ENCODE data around the gene FA2H.

FA2H gene

DNA sequence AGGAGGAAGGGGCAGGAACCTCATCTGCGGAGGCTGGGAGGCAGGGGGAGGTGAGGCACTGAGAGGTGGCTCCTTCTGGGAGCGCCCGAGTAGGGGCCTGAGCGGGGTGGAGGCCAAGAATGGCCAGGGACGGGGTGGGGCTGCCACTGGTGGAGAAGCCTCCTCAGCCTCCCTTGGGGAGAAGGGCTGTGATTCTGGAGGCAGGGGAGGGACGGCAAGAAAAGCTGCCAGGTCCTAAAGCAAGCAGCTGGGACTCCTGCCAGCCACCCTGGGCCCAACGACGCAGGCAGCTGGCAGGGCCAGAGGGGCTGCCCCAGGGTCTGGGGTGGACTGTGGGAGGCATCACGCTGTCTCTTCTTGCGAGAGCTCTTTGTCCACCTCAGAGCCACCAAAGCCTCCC lies 61.3 kb downstream of the FA2H start:
- peaks cover 10% of the 10 kb centered on the region for H3K4me1 ChIP-seq (ENCODE audit: control insufficient read depth, insufficient read depth, low read length)
- no peak overlapping the region for H3K4me3 ChIP-seq (ENCODE audit: low read length)
- H3K9ac ChIP-seq (ENCODE audit: low read length): no peak overlapping the region
- H3K36me3 ChIP-seq (ENCODE audit: control insufficient read depth, insufficient read depth, low read length): peaks cover 4% of the 10 kb centered on the region
- no peaks in the 10 kb centered on the region for H3K27me3 ChIP-seq (ENCODE audit: control insufficient read depth, insufficient read depth, low read length)
- no peaks in the 10 kb centered on the region for H3K9me3 ChIP-seq (ENCODE audit: control insufficient read depth, low read length)

DNA sequence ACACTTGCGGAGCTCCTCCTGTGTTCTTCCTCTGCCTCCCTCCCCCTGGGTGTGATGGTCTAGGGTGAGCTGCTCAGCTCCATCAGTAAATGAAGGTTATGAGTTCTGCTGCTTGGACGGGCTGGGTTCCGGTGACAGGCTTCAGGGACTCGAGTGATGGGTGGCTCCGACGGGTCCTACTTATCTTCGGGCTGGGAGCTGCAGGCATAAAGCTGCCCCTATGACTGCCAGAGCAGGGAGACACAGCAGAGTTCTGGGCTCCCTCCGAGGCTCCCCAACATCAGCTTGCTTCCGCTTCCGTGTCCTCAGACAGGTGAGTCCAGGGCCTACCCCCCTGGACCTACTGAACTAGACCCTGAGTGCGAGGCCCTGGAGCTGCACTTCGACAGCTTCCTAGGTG lies 62.7 kb downstream of the FA2H start:
- Histone ChIP-seq H3K27me3 (ENCODE audit: control insufficient read depth, insufficient read depth, low read length) (no peaks in the 10 kb centered on the region), H3K9me3 (ENCODE audit: control insufficient read depth, low read length) (no peaks in the 10 kb centered on the region), H3K9ac (ENCODE audit: low read length) (no peak overlapping the region), H3K36me3 (ENCODE audit: control insufficient read depth, insufficient read depth, low read length) (peaks cover 4% of the 10 kb centered on the region), H3K4me3 (ENCODE audit: low read length) (no peak overlapping the region), H3K4me1 (ENCODE audit: control insufficient read depth, insufficient read depth, low read length) (peaks cover 10% of the 10 kb centered on the region)

DNA sequence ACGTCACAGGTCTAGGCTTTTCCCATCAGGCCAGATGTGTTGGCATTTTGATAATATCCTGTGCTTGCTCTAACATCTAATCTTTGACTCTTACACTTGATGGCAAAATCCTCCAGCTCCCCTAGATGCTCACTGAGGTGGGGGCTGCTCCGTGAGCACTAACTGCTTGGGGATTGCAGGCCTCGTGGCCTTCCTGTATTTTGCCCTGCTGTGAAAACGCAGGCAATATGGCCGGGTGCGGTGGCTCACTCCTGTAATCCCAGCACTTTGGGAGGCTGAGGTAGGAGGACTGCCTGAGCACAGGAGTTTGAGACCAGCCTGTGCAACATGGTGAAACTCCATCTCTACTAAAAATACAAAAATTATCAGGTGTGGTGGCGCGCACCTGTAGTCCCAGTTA lies 64.2 kb downstream of the FA2H start:
- Histone ChIP-seq H3K9me3 (ENCODE audit: control insufficient read depth, low read length) (no peaks in the 10 kb centered on the region), H3K9ac (ENCODE audit: low read length) (no peak overlapping the region), H3K4me3 (ENCODE audit: low read length) (no peak overlapping the region)

DNA sequence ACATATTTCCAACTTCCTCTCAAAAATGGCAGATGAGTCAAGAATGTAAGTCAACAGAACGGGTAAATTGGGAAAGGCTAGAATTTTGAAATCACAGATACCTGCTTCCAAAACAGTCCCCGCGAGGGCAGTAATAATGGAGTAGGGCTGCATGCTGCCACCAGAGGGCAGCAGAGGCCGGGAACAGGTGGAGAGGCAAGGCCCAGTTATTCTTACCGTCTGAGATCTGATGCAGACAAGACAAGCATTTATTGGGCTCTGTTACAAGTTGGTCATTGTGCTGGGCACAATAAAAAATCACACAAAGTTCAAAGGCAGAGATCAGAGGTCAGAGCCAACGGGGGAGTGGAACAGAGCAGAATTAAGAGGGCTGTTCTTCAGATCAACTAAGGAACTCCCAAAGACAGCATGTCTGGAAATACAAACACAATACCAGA lies 65.2 kb downstream of the FA2H start:
- H3K9me3 ChIP-seq (ENCODE audit: control insufficient read depth, low read length): no peaks in the 10 kb centered on the region
- no peaks in the 10 kb centered on the region for H3K27me3 ChIP-seq (ENCODE audit: control insufficient read depth, insufficient read depth, low read length)
- H3K36me3 ChIP-seq (ENCODE audit: control insufficient read depth, insufficient read depth, low read length): no peaks in the 10 kb centered on the region
- H3K9ac ChIP-seq (ENCODE audit: low read length): no peak overlapping the region
- H3K4me1 ChIP-seq (ENCODE audit: control insufficient read depth, insufficient read depth, low read length): peaks cover 10% of the 10 kb centered on the region
- H3K4me3 ChIP-seq (ENCODE audit: low read length): no peak overlapping the region

More for the DNA sequence above, 64.2 kb downstream of the FA2H start:
- Histone ChIP-seq H3K4me1 (ENCODE audit: control insufficient read depth, insufficient read depth, low read length) (peaks cover 10% of the 10 kb centered on the region), H3K36me3 (ENCODE audit: control insufficient read depth, insufficient read depth, low read length) (no peaks in the 10 kb centered on the region), H3K27me3 (ENCODE audit: control insufficient read depth, insufficient read depth, low read length) (no peaks in the 10 kb centered on the region)

DNA sequence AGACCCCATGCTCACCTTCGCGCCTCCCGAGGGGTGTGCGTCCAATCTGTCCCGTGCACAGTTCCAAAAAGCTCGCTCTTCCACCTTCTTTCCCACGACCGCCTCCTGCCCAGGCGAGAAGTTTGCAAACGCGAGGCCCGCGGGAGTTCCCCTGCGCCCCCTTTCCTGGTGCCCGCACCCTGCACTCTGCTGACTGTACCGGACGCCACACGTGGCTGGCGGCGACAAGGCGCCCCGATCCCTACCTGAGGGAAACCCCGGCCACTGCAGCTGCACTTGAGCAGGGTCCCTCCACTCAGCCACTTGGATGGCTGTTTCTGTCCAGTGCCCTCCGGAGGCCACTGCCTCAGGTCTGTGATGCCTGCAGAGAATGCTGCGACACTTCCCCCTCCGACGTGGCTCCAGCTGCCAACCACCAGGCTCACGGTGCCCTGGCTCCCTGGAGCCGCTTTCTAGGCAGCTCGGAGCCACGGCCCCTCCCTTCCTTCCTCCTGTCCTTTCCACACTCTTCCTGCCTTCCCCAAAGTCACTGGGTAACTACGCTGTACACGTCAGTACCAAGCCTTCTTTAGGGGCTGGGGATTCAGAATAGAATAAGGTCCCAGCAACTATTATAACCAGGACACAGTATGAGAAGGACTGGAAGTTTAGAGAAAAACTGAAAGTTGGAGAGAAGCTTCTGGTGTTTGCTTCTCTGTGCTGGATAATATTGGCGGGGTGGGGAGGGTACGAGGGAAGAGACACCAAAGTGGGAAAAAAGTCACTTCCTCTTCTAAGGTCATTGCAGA lies 74.0 kb downstream of the FA2H start, which contains the start of gene MLKL:
TSS of gene MLKL (minus strand) at position 425 of the 788 bp plus-strand sequence. CDS start 5,105 bp downstream, outside the sequence.
- Histone ChIP-seq H3K36me3 (ENCODE audit: control insufficient read depth, insufficient read depth, low read length) (no peaks in the 10 kb centered on the region), H3K9ac (ENCODE audit: low read length) (peak within 1 kb of the TSS; percentile 70), H3K27me3 (ENCODE audit: control insufficient read depth, insufficient read depth, low read length) (no peaks in the 10 kb centered on the region), H3K4me1 (ENCODE audit: control insufficient read depth, insufficient read depth, low read length) (peaks cover 12% of the 10 kb centered on the region), H3K9me3 (ENCODE audit: control insufficient read depth, low read length) (no peaks in the 10 kb centered on the region), H3K4me3 (ENCODE audit: low read length) (peak within 1 kb of the TSS; percentile 59)

DNA sequence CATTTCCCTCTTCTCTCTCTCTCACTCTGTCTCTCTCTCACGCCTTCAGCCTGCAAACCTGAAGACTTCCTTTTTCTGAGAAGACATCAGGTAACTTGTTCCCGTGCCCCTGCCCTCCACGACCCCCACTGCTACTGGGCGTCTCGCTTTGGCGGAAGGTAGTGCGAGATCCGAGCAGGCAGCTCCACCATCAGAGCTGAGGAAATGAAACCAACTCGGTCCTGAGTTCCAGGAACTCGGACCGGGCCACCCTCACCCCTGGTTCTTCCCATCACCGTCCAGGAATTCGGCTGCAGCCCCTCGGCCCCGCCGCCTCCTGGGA lies 74.5 kb downstream of the FA2H start:
- Histone ChIP-seq H3K9me3 (ENCODE audit: control insufficient read depth, low read length) (no peaks in the 10 kb centered on the region), H3K9ac (ENCODE audit: low read length) (peak overlapping the region; percentile 70), H3K27me3 (ENCODE audit: control insufficient read depth, insufficient read depth, low read length) (no peaks in the 10 kb centered on the region), H3K4me3 (ENCODE audit: low read length) (peak overlapping the region; percentile 59), H3K36me3 (ENCODE audit: control insufficient read depth, insufficient read depth, low read length) (no peaks in the 10 kb centered on the region), H3K4me1 (ENCODE audit: control insufficient read depth, insufficient read depth, low read length) (peaks cover 12% of the 10 kb centered on the region)

DNA sequence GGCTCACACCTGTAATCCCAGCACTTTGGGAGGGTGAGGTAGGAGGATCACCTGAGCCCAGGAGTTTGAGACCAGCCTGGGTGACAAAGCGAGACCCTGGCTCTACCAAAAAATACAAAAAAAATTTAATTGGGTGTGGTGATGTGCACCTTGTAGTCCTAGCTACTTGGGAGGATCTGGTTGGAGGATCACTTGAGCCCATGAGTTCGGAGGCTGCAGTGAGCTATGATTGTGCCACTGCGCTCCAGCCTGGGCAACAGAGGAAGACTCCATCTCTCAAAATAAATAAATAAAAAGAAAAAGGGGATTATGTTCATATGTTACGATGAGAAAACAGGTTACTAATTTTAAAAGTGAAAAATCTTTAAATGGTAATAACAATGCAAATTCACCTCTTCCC lies 75.0 kb downstream of the FA2H start:
- H3K36me3 ChIP-seq (ENCODE audit: control insufficient read depth, insufficient read depth, low read length): no peaks in the 10 kb centered on the region
- no peak overlapping the region for H3K4me3 ChIP-seq (ENCODE audit: low read length)
- no peak overlapping the region for H3K9ac ChIP-seq (ENCODE audit: low read length)
- peaks cover 12% of the 10 kb centered on the region for H3K4me1 ChIP-seq (ENCODE audit: control insufficient read depth, insufficient read depth, low read length)
- no peaks in the 10 kb centered on the region for H3K27me3 ChIP-seq (ENCODE audit: control insufficient read depth, insufficient read depth, low read length)
- H3K9me3 ChIP-seq (ENCODE audit: control insufficient read depth, low read length): no peaks in the 10 kb centered on the region

DNA sequence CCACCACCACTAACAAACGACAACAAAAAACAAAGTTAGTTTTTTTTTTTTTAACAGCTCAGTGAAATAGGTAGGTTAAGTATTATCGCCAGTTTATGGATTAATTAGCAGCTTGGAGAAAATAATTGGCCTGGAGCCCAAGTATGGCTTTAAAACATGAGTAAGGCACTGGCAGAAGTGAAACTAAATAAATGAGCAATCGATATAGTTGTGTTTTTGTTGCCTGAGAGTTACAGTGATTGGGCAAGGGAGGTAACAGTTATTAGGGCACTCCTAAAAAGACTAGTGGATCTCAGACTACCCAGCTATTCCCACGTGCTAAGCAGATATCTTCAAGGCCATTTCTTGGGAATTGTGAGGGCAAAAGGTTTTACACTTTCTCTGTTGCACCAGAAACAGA lies 76.4 kb downstream of the FA2H start:
- peaks cover 12% of the 10 kb centered on the region for H3K4me1 ChIP-seq (ENCODE audit: control insufficient read depth, insufficient read depth, low read length)
- no peak overlapping the region for H3K4me3 ChIP-seq (ENCODE audit: low read length)
- H3K9me3 ChIP-seq (ENCODE audit: control insufficient read depth, low read length): no peaks in the 10 kb centered on the region
- peak overlapping the region; percentile 2 for H3K9ac ChIP-seq (ENCODE audit: low read length)
- H3K27me3 ChIP-seq (ENCODE audit: control insufficient read depth, insufficient read depth, low read length): no peaks in the 10 kb centered on the region
- no peaks in the 10 kb centered on the region for H3K36me3 ChIP-seq (ENCODE audit: control insufficient read depth, insufficient read depth, low read length)

DNA sequence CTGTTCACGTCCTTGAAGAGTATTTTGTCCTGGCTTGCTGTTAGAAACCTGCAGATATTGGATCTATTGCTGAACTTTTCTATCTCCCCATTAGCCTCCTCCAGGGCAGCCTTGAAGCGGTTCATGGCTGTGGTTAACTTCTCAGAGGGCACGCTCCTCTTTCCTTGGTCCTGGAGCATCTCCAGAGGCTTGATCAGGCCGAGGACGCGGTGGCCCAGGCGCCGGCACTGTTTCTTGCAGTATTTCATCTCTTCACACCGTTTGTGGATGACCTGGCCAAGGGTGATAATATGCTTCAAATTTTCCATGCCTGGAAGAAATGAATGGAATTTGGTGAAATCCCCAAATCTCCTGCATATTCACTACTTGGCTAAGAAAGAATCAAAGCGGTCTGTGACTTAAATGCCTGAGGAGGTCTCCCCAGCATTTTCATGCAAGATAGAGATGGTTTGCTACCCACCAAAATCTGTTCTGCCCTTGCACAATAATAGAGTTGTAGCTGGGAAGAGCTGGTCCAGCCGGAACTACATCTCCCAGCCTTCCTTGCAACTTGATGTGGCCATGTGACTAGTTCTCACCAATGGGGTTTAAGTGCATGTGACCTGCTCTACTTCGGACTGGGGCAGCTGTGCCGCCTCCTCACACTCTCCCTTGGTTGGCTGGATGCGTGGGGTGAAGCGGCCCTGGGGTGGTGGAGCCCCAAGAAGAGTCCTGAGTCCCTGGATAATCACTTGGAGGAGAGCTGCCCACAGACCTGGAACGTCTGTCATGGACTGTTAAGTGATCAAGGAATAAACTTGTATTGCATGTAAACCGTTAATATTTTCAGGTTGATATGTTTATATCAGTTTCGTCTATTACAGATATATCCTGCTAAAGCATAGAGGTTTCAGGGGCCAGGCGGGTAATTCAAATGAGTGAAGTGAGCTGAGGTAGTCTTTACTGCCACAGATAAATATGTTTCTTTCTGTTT lies 78.9 kb downstream of the FA2H start:
- Histone ChIP-seq H3K4me3 (ENCODE audit: low read length) (no peak overlapping the region), H3K36me3 (ENCODE audit: control insufficient read depth, insufficient read depth, low read length) (peaks cover 4% of the 10 kb centered on the region), H3K9ac (ENCODE audit: low read length) (peak overlapping the region; percentile 24), H3K9me3 (ENCODE audit: control insufficient read depth, low read length) (no peaks in the 10 kb centered on the region), H3K4me1 (ENCODE audit: control insufficient read depth, insufficient read depth, low read length) (peaks cover 4% of the 10 kb centered on the region), H3K27me3 (ENCODE audit: control insufficient read depth, insufficient read depth, low read length) (no peaks in the 10 kb centered on the region)

DNA sequence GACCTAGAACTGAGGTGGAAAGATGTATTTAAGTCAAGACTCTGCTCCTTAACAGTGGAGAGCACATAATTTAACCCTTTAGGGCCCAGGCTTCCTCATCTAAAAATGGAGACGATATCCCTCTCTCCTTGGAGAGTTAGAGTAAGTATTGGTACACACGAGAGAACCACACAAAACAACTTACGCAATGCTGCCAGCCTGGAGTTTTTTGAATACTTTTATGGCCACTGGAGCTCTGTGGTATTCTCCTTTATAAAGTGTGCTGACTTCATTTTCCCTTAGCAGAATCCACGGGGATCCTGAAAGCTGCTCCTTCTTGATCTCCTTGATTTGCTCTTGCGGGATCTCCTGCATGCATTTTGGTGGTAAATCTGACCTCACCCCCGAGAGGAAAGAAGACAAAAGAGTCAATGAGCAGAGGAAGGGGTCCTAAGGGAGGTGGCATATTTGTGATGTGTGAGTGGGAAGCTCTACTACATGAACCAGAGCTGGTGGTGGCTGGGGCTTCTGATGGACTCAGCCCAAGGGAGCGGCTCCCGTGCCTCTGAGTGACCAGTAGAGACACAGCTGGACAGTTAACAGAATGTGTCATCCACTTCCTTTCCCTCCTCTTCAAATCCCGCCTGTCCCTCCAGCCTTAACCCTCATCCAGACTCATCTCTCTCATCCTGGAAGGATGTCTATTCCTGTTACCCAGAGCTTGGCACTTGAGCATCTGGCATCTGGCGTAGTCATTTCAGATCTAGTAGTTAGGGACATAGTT lies 83.3 kb downstream of the FA2H start:
- H3K36me3 ChIP-seq (ENCODE audit: control insufficient read depth, insufficient read depth, low read length): peaks cover 4% of the 10 kb centered on the region
- H3K4me1 ChIP-seq (ENCODE audit: control insufficient read depth, insufficient read depth, low read length): no peaks in the 10 kb centered on the region
- H3K4me3 ChIP-seq (ENCODE audit: low read length): no peak overlapping the region
- no peaks in the 10 kb centered on the region for H3K9me3 ChIP-seq (ENCODE audit: control insufficient read depth, low read length)
- H3K9ac ChIP-seq (ENCODE audit: low read length): no peak overlapping the region
- H3K27me3 ChIP-seq (ENCODE audit: control insufficient read depth, insufficient read depth, low read length): no peaks in the 10 kb centered on the region

DNA sequence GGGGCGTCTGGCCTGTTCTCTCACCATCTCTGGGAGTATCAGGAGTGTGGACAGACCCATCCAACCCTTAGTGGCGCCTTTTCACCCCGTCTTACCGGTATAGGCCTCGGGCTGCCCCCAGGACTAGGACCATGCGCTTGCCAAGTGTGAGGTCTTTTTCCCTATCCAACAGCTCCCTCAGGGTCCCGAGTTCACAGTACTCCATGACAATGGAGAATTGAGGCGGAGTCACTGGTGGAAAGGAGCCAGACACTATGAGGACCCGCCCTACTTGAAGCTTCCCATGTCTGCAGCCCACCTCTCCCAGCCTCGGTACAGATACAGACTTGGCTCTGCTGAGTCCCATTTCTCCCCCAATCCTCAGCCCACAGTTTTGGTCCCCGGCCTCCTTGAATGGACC lies 92.1 kb downstream of the FA2H start:
- Histone ChIP-seq H3K27me3 (ENCODE audit: control insufficient read depth, insufficient read depth, low read length) (no peaks in the 10 kb centered on the region), H3K9me3 (ENCODE audit: control insufficient read depth, low read length) (no peaks in the 10 kb centered on the region), H3K36me3 (ENCODE audit: control insufficient read depth, insufficient read depth, low read length) (peaks cover 4% of the 10 kb centered on the region), H3K9ac (ENCODE audit: low read length) (no peak overlapping the region), H3K4me3 (ENCODE audit: low read length) (no peak overlapping the region), H3K4me1 (ENCODE audit: control insufficient read depth, insufficient read depth, low read length) (no peaks in the 10 kb centered on the region)
